Measurements from ENCODE around the gene SEC61G. TPM values are rescaled to one million over a fixed set of nuclear protein-coding genes. Genes with fewer than 3 reads are reported as not detected.

SEC61G gene
- total and polyA plus RNA-seq, 2 donors (not counting 1 experiment from before 2014, with no cell fraction given) = 23.6 to 60.9 TPM

- CTCF ChIA-PET = interaction anchor here (0.8 kb wide), 1 partner anchor 455 kb away, joined by 3 read pairs; no protein-coding TSS in a partner anchor
- no peak for TF ChIP-seq EZH2 (IDR thresholded peaks at IDR 0.05; ENCODE audit: borderline replicate concordance, insufficient read depth, low read depth, low read length, poor library complexity, severe bottlenecking)
- TF ChIP-seq, protein P1, sequence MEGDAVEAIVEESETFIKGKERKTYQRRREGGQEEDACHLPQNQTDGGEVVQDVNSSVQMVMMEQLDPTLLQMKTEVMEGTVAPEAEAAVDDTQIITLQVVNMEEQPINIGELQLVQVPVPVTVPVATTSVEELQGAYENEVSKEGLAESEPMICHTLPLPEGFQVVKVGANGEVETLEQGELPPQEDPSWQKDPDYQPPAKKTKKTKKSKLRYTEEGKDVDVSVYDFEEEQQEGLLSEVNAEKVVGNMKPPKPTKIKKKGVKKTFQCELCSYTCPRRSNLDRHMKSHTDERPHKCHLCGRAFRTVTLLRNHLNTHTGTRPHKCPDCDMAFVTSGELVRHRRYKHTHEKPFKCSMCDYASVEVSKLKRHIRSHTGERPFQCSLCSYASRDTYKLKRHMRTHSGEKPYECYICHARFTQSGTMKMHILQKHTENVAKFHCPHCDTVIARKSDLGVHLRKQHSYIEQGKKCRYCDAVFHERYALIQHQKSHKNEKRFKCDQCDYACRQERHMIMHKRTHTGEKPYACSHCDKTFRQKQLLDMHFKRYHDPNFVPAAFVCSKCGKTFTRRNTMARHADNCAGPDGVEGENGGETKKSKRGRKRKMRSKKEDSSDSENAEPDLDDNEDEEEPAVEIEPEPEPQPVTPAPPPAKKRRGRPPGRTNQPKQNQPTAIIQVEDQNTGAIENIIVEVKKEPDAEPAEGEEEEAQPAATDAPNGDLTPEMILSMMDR (IDR thresholded peaks at IDR 0.05) = no peak
- no peaks in the 10 kb centered on the region for H3K4me1 Mint-ChIP-seq
- DNase-seq (no peak), ATAC-seq (ENCODE audit: low read depth) (no peak)
- Histone ChIP-seq H3K79me2 (ENCODE audit: control insufficient read depth, insufficient read depth, low read length) (no peaks in the 10 kb centered on the region), H3K9me3 (ENCODE audit: control extremely low read depth in 1 of 3, control insufficient read depth in 2 of 3, insufficient read depth in 1 of 3, low read length in 2 of 3) (no peaks in the 10 kb centered on the region), H3K4me2 (replicated peaks; ENCODE audit: low read depth, low read length, poor library complexity, severe bottlenecking) (no peak overlapping the region), H3K36me3 (replicated peaks in 1 of 2; ENCODE audit: control extremely low read depth in 1 of 2, control insufficient read depth in 1 of 2, extremely low read depth in 1 of 2, insufficient read depth in 2 of 2, low read length in 1 of 2) (no peaks in the 10 kb centered on the region), H3K27me3 (replicated peaks in 1 of 4; ENCODE audit: control extremely low read depth in 1 of 4, control insufficient read depth in 3 of 4, insufficient read depth in 4 of 4, low read length in 3 of 4) (no peaks in the 10 kb centered on the region), H3K9ac (ENCODE audit: low read length) (no peak overlapping the region), H2AFZ (ENCODE audit: insufficient read depth, low read depth, low read length, poor library complexity, severe bottlenecking) (no peak overlapping the region), H3K4me1 (ENCODE audit: control insufficient read depth in 2 of 2, insufficient read depth in 2 of 2, low read length in 2 of 2) (no peaks in the 10 kb centered on the region), H3K4me3 (ENCODE audit: control extremely low read depth in 1 of 5, extremely low read depth in 1 of 5, insufficient read depth in 1 of 5, low read depth in 2 of 5, low read length in 4 of 5) (no peak overlapping the region), H3K27ac (ENCODE audit: low read length in 2 of 2) (no peak overlapping the region), H4K20me1 (ENCODE audit: control insufficient read depth, insufficient read depth, low read length, poor library complexity, severe bottlenecking) (no peaks in the 10 kb centered on the region)
- POLR2A ChIA-PET = no interaction called here
- H3K27ac Mint-ChIP-seq = no peak overlapping the region
- WGBS (ENCODE audit: insufficient coverage) = 67% methylated on average over 2 of the region's 3 CpGs
- intact Hi-C loops (cut with micrococcal nuclease) = no loop called here
- H3K9me3 Mint-ChIP-seq (ENCODE audit: insufficient read depth) = no peaks in the 10 kb centered on the region
- H3K27me3 Mint-ChIP-seq = peaks cover 12% of the 10 kb centered on the region
- no peak overlapping the region for H3K4me3 Mint-ChIP-seq
Observed at GRCh38 chr7:54799792-54800191, 40.8 kb upstream of the SEC61G start.

DNA sequence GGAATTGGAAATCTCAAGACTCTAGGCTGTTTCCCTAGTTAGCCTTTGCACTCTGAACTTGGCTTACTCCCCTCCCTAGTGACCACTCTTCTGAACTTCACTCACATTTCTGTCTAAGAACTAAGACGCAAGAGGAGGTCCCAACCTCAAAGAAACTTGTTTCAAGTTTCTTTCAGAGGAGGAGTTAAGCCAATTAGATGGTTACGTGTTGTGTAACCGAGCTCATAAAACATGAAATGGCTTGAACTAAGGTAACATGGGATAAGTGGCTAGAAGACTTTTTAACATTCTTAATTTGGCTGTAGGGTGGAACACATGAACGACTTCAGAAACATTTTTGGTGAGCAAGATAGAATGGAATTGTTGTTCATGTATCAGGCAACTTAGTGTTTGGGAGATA, 39.5 kb upstream of the SEC61G start:
- CTCF ChIA-PET = no interaction called here
- H3K27me3 Mint-ChIP-seq = peaks cover 12% of the 10 kb centered on the region
- ATAC-seq (ENCODE audit: low read depth) = no peak

More for the DNA sequence above, 39.5 kb upstream of the SEC61G start:
- WGBS (ENCODE audit: insufficient coverage) = 93% methylated on average over 3 of the region's 4 CpGs
- H3K9ac ChIP-seq (ENCODE audit: low read length) = no peak overlapping the region
- H3K36me3 ChIP-seq (replicated peaks in 1 of 2; ENCODE audit: control extremely low read depth in 1 of 2, control insufficient read depth in 1 of 2, extremely low read depth in 1 of 2, insufficient read depth in 2 of 2, low read length in 1 of 2) = no peaks in the 10 kb centered on the region
- Mint-ChIP-seq H3K9me3 (ENCODE audit: insufficient read depth) (no peaks in the 10 kb centered on the region), H3K27ac (no peak overlapping the region), H3K4me1 (no peaks in the 10 kb centered on the region), H3K4me3 (no peak overlapping the region)
- H3K4me1 ChIP-seq (ENCODE audit: control insufficient read depth in 2 of 2, insufficient read depth in 2 of 2, low read length in 2 of 2) = no peaks in the 10 kb centered on the region
- H3K79me2 ChIP-seq (ENCODE audit: control insufficient read depth, insufficient read depth, low read length) = no peaks in the 10 kb centered on the region
- H4K20me1 ChIP-seq (ENCODE audit: control insufficient read depth, insufficient read depth, low read length, poor library complexity, severe bottlenecking) = no peaks in the 10 kb centered on the region
- H3K9me3 ChIP-seq (ENCODE audit: control extremely low read depth in 1 of 3, control insufficient read depth in 2 of 3, insufficient read depth in 1 of 3, low read length in 2 of 3) = no peaks in the 10 kb centered on the region
- H3K4me2 ChIP-seq (replicated peaks; ENCODE audit: low read depth, low read length, poor library complexity, severe bottlenecking) = no peak overlapping the region
- DNase-seq = no peak
- no peak for TF ChIP-seq EZH2 (IDR thresholded peaks at IDR 0.05; ENCODE audit: borderline replicate concordance, insufficient read depth, low read depth, low read length, poor library complexity, severe bottlenecking)
- TF ChIP-seq, protein P1 (IDR thresholded peaks at IDR 0.05) = no peak
- no peak overlapping the region for H3K4me3 ChIP-seq (ENCODE audit: control extremely low read depth in 1 of 5, extremely low read depth in 1 of 5, insufficient read depth in 1 of 5, low read depth in 2 of 5, low read length in 4 of 5)
- intact Hi-C loops (cut with micrococcal nuclease) = no loop called here
- POLR2A ChIA-PET = no interaction called here
- no peak overlapping the region for H3K27ac ChIP-seq (ENCODE audit: low read length in 2 of 2)
- H3K27me3 ChIP-seq (replicated peaks in 1 of 4; ENCODE audit: control extremely low read depth in 1 of 4, control insufficient read depth in 3 of 4, insufficient read depth in 4 of 4, low read length in 3 of 4) = no peaks in the 10 kb centered on the region
- H2AFZ ChIP-seq (ENCODE audit: insufficient read depth, low read depth, low read length, poor library complexity, severe bottlenecking) = no peak overlapping the region
